K562 (cell line): ENCODE results near the gene CYSRT1. TPM values are rescaled to one million over a fixed set of nuclear protein-coding genes. Genes with fewer than 3 reads are reported as not detected.

ENCODE experiments used
- ARNT ChIP-seq, 2 experiments: fragments of 450-650 bp; IDR thresholded peaks; 2 replicates each; pipeline ENCODE4 v1.6.1; 2016; ENCODE audit warnings: mild to moderate bottlenecking in 1 of 2
- GABPA ChIP-seq: fragments of 200-800 bp; sonication (Bioruptor generic); conservative IDR thresholded peaks from 2 replicates; pipeline ENCODE4 v1.6.1; 2016; ENCODE audit warnings: low read depth, missing genetic modification characterization, missing compliant biosample characterization
- KAT2B ChIP-seq: IDR thresholded peaks from one replicate; pipeline ENCODE4 v1.6.1; 2012; ENCODE audit warnings: low read depth, mild to moderate bottlenecking, control low read depth, inconsistent platforms, low read length, moderate library complexity
- MAZ ChIP-seq, 2 experiments: fragments of 450-650 bp in 1 of 2; sonication (generic) in 1 of 2; formaldehyde crosslinking; IDR thresholded peaks in 1 of 2; conservative IDR thresholded peaks in 1 of 2; 2 replicates each; pipeline versions ENCODE4 v1.4.0 to v1.5.0; 2020; ENCODE audit warnings: mild to moderate bottlenecking in 1 of 2, missing genetic modification reagents in 1 of 2
- MTF1 ChIP-seq: fragments of 250-450 bp; sonication (Bioruptor Pico); IDR thresholded peaks from 2 replicates; pipeline ENCODE4 v1.9.0; 2021; ENCODE audit warnings: moderate library complexity, mild to moderate bottlenecking, inconsistent platforms, borderline replicate concordance
- NFIX ChIP-seq: fragments of 250-450 bp; sonication (Bioruptor Pico); IDR thresholded peaks from 2 replicates; pipeline ENCODE4 v1.4.0; 2020; ENCODE audit warnings: low read depth, mild to moderate bottlenecking, moderate library complexity
- ZBTB7A ChIP-seq: IDR thresholded peaks from 2 replicates; pipeline ENCODE4 v1.6.1; 2011; ENCODE audit warnings: low read depth, mild to moderate bottlenecking, low read length, moderate library complexity, borderline replicate concordance; ENCODE audit not compliant: control insufficient read depth
- ZNF282 ChIP-seq: sonication (generic); formaldehyde crosslinking; IDR thresholded peaks from 2 replicates; pipeline ENCODE4 v1.8.1; 2023; ENCODE audit warnings: missing genetic modification reagents
- ZNF79 ChIP-seq: fragments of 250-450 bp; sonication (Bioruptor Pico); IDR thresholded peaks from 2 replicates; pipeline ENCODE4 v1.4.0; 2020; ENCODE audit warnings: low read depth, mild to moderate bottlenecking, moderate library complexity
- polyA plus RNA-seq, 8 experiments: library from polyadenylated mRNA; depleted of rRNA in 4 of 8; stranded (reverse) in 5 of 8; unstranded in 3 of 8; fragments of >200 nt; fragmentation: Nextera tagmentation in 2 of 8; fragmentation: Illumina TruSeq in 1 of 8; extraction: Ambion mirVana in 2 of 8; extraction: Trizol in 1 of 8; gene quantifications; 2 replicates each; pipeline versions ENCODE4 v1.2.1 to v1.2.3, GENCODE V29; 2011 to 2014; ENCODE audit warnings: inconsistent platforms in 1 of 8, missing spikeins in 1 of 8
- total RNA-seq, 7 experiments: library from RNA; depleted of rRNA in 6 of 7; stranded (reverse); fragments of >200 nt in 6 of 7; fragmentation: Illumina TruSeq in 2 of 7; extraction: Trizol in 2 of 7; gene quantifications; 2 replicates each; pipeline versions ENCODE4 v1.2.1 to v1.2.3, GENCODE V29; 2011 to 2021; ENCODE audit warnings: low replicate concordance in 1 of 7
- TF ChIP-seq, protein P1 (sequence below), 3 experiments: fragments of 200-800 bp in 1 of 3; fragments of 250-450 bp in 1 of 3; fragments of 450-650 bp in 1 of 3; sonication (Bioruptor Pico) in 1 of 3; sonication (Bioruptor generic) in 1 of 3; formaldehyde crosslinking in 1 of 3; IDR thresholded peaks; 2 replicates each; pipeline versions ENCODE4 v1.6.1 to v1.8.0; 2016 to 2022; ENCODE audit warnings: mild to moderate bottlenecking in 2 of 3, missing genetic modification characterization in 2 of 3, missing compliant biosample characterization in 1 of 3, moderate library complexity in 1 of 3

Gene CYSRT1
- total and polyA plus RNA-seq, 9 of the 15 experiments (the other 6 are each of a cell fraction or from before 2014, with no cell fraction given) = 0.04 to 1.4 (median 0.42) TPM; not detected in 3

DNA sequence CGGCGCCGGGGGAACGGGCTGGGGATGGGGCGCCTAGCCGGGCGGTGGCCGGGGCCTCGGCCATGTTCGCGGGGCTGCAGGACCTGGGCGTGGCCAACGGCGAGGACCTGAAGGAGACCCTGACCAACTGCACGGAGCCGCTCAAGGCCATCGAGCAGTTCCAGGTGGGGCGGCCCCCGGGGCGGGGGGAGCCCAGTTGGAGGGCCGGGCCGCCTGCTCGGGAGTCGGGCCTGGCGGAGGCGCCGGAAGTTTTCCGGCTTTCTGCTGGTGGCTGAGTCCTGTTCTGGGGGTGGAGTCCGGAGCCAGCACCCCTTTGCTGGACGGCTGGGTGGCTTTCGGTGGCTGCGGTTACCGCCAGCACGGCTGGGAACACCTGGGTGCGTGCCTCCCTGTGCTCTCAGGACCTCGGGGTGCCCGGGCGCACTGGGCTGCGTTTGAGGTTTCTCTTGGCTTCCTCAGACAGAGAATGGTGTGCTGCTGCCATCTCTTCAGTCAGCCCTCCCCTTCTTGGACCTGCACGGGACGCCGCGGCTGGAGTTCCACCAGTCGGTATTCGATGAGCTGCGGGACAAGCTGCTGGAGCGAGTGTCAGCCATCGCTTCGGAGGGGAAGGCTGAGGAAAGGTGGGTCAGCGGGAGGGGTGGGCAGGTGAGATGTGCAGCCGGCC is 30.6 kb downstream of the CYSRT1 start (continued):
- TF ChIP-seq, protein P1, sequence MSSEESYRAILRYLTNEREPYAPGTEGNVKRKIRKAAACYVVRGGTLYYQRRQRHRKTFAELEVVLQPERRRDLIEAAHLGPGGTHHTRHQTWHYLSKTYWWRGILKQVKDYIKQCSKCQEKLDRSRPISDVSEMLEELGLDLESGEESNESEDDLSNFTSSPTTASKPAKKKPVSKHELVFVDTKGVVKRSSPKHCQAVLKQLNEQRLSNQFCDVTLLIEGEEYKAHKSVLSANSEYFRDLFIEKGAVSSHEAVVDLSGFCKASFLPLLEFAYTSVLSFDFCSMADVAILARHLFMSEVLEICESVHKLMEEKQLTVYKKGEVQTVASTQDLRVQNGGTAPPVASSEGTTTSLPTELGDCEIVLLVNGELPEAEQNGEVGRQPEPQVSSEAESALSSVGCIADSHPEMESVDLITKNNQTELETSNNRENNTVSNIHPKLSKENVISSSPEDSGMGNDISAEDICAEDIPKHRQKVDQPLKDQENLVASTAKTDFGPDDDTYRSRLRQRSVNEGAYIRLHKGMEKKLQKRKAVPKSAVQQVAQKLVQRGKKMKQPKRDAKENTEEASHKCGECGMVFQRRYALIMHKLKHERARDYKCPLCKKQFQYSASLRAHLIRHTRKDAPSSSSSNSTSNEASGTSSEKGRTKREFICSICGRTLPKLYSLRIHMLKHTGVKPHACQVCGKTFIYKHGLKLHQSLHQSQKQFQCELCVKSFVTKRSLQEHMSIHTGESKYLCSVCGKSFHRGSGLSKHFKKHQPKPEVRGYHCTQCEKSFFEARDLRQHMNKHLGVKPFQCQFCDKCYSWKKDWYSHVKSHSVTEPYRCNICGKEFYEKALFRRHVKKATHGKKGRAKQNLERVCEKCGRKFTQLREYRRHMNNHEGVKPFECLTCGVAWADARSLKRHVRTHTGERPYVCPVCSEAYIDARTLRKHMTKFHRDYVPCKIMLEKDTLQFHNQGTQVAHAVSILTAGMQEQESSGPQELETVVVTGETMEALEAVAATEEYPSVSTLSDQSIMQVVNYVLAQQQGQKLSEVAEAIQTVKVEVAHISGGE (CRISPR knock-in tag; IDR thresholded peaks at IDR 0.05) = peak in 1 of 3 experiments; percentile 98; a peak in 2 of 6 replicates
- TF ChIP-seq ZNF282 (CRISPR knock-in tag) (no peak), MAZ (CRISPR knock-in tag; conservative IDR thresholded peaks at IDR 0.05 in 1 of 2, IDR thresholded peaks at IDR 0.05 in 1 of 2) (0 out of 4 replicates have a peak, but pooled peaks of 1 of the 2 experiments have one; percentile 4), NFIX (CRISPR knock-in tag) (no peak), ZNF79 (CRISPR knock-in tag) (no peak), MTF1 (CRISPR knock-in tag) (no peak), ZBTB7A (0 out of 2 replicates have a peak, but pooled peaks have one; percentile 2), KAT2B (no peak), ARNT (IDR thresholded peaks at IDR 0.05) (no peak), GABPA (tag) (peak; percentile 87)
